ENCODE measurements around the gene ANK2. TPM values are rescaled to one million over a fixed set of nuclear protein-coding genes. Genes with fewer than 3 reads are reported as not detected.
"Not testable (repeated sequence)": the region's sequence is repeated elsewhere in the genome, so short reads cannot be mapped to it uniquely, and the experiment has no call there.

Gene ANK2
- total RNA-seq, 2 donors from 2014 or later: 9.9 to 11.5 TPM

DNA sequence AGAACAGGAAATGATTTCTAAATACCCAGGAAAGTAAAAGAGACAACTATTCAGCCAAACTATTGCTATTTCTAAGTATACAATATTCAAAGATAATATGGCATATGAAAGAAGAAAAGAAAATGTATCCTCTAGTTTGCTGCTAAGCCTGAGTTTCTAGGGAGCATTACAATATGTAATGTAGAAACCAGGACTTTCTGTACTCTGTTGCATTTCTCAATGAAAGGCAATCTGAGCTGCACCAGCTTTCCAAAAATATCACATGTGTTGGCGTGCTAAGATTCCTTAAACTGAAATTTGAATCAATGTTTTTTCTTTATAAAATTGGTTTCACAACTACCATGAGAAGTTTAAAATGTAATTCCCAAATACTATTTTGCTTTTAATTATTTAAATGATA lies 129.6 kb downstream of the ANK2 start:
- no peak overlapping the region for H3K27ac ChIP-seq
- DNase-seq (no peak), ATAC-seq (no peak)
- intact Hi-C loops (cut with DNase I): no loop called here
- H3K9me3 ChIP-seq: no peaks in the 10 kb centered on the region
- no peaks in the 10 kb centered on the region for H3K4me1 ChIP-seq
- TF ChIP-seq, protein P1, sequence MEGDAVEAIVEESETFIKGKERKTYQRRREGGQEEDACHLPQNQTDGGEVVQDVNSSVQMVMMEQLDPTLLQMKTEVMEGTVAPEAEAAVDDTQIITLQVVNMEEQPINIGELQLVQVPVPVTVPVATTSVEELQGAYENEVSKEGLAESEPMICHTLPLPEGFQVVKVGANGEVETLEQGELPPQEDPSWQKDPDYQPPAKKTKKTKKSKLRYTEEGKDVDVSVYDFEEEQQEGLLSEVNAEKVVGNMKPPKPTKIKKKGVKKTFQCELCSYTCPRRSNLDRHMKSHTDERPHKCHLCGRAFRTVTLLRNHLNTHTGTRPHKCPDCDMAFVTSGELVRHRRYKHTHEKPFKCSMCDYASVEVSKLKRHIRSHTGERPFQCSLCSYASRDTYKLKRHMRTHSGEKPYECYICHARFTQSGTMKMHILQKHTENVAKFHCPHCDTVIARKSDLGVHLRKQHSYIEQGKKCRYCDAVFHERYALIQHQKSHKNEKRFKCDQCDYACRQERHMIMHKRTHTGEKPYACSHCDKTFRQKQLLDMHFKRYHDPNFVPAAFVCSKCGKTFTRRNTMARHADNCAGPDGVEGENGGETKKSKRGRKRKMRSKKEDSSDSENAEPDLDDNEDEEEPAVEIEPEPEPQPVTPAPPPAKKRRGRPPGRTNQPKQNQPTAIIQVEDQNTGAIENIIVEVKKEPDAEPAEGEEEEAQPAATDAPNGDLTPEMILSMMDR (IDR thresholded peaks at IDR 0.05): no peak
- TF ChIP-seq POLR2A (IDR thresholded peaks at IDR 0.05): no peak
- no peaks in the 10 kb centered on the region for H3K36me3 ChIP-seq (replicated peaks in 1 of 2; ENCODE audit: insufficient read depth in 1 of 2, low read depth in 2 of 2)
- no peaks in the 10 kb centered on the region for H3K27me3 ChIP-seq
- H3K4me3 ChIP-seq: no peak overlapping the region
- WGBS, 2 donors: 69 to 78% methylated on average over 1 of the region's 1 CpG

DNA sequence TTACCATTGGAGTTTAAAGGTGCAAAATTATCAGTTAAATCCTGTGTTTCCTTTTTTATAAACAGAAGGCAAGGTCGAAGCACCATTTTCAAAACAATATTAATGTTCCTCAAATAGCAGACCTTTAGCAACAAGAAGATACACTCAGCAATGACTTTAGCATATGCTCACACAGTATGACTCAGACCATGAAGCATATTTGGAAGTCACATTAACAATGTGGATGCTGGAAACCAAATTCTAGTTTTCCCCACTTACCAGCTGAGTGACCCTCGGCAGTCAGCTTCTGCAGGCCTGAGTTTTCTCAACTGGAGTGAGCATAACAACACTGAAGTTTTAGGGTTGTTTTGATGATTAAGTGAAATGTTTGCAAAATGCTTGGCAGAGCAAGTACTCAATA lies 130.5 kb downstream of the ANK2 start:
- no peak overlapping the region for H3K27ac ChIP-seq
- TF ChIP-seq, protein P1 (IDR thresholded peaks at IDR 0.05): no peak
- no peak for TF ChIP-seq POLR2A (IDR thresholded peaks at IDR 0.05)
- ATAC-seq (no peak), DNase-seq (no peak)
- H3K9me3 ChIP-seq: no peaks in the 10 kb centered on the region
- no peaks in the 10 kb centered on the region for H3K36me3 ChIP-seq (replicated peaks in 1 of 2; ENCODE audit: insufficient read depth in 1 of 2, low read depth in 2 of 2)
- no peak overlapping the region for H3K4me3 ChIP-seq
- 53 to 62% methylated on average over 2 of the region's 2 CpGs for WGBS, 2 donors
- no peaks in the 10 kb centered on the region for H3K4me1 ChIP-seq
- intact Hi-C loops (cut with DNase I): no loop called here
- no peaks in the 10 kb centered on the region for H3K27me3 ChIP-seq

DNA sequence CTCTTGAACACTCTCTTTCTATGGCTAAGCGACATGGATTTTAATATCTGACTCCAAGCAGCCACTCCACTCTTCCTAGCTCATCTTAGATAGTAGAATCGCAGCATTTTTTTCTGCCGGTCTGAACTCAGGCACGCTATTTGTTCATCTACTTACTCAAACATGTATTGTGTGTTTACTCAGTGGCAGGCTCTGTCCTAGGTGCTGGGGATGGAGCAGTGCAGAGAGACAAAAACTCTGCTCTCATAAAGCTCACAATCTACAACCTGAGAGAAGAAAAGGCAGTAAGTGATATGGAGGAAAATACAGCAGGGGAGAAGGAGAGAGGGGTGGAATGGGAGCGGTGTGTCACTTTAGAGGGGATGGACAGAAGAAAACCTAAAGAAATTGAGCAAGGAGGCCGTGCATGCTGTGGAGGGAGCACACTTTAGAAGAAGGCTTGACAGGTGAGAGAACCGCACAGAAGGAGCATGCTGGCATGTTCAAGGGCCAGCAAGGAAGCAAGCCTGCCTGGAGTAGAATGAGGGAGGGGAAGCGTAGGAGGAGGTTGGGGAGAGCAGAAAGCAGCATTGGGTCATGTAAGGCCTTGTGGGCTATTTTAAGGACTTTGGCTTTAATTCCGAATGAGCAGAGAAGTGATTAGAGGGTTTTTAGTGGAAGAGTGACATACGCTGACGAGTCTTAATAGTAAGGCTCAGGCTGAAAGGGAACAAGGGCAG lies 132.0 kb downstream of the ANK2 start:
- WGBS, 2 donors: 49 to 51% methylated on average over 11 of the region's 11 CpGs
- intact Hi-C loops (cut with DNase I): no loop called here
- H3K9me3 ChIP-seq: no peaks in the 10 kb centered on the region
- no peaks in the 10 kb centered on the region for H3K4me1 ChIP-seq
- DNase-seq: no peak
- no peak overlapping the region for H3K4me3 ChIP-seq
- ATAC-seq: no peak
- no peaks in the 10 kb centered on the region for H3K27me3 ChIP-seq
- TF ChIP-seq, protein P1 (IDR thresholded peaks at IDR 0.05): no peak
- TF ChIP-seq POLR2A (IDR thresholded peaks at IDR 0.05): no peak
- H3K36me3 ChIP-seq (replicated peaks in 1 of 2; ENCODE audit: insufficient read depth in 1 of 2, low read depth in 2 of 2): no peaks in the 10 kb centered on the region
- H3K27ac ChIP-seq: no peak overlapping the region

DNA sequence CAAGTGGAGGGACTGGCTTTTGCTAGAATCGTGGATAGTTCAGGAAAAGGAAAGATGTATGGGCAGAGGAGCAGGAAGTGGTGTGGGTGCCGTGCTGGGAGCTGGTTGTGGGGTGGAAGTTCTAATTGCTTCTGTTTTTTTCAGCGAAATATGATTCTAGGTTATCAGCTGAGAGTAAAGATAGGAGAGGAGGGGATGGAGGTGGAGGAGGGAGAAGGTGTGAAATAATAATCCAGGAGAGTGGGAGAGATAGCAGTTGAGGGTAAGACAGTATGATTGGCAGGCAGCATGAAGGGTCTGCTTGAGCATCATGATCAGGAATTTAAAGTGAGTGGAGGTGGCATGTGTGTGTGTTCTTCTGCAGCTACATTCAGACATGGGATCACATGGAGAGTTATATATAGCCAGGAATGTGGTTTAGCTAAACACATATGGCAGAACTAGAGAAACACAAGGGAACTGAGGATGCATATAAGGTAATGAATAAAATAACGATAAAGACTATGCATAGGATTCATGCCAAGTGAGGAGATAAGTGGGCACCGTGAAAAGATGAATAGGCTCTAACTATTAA lies 133.7 kb downstream of the ANK2 start:
- DNase-seq (no peak), ATAC-seq (no peak)
- 37 to 52% methylated on average over 5 of the region's 5 CpGs for whole genome bisulfite sequencing, 2 donors
- H3K9me3 ChIP-seq: no peaks in the 10 kb centered on the region
- no peaks in the 10 kb centered on the region for H3K4me1 ChIP-seq
- no peak overlapping the region for H3K4me3 ChIP-seq
- no peak for TF ChIP-seq POLR2A (IDR thresholded peaks at IDR 0.05)
- TF ChIP-seq, protein P1 (IDR thresholded peaks at IDR 0.05): no peak
- no peaks in the 10 kb centered on the region for H3K36me3 ChIP-seq (replicated peaks in 1 of 2; ENCODE audit: insufficient read depth in 1 of 2, low read depth in 2 of 2)
- H3K27me3 ChIP-seq: no peaks in the 10 kb centered on the region
- intact Hi-C loops (cut with DNase I): no loop called here
- H3K27ac ChIP-seq: no peak overlapping the region

DNA sequence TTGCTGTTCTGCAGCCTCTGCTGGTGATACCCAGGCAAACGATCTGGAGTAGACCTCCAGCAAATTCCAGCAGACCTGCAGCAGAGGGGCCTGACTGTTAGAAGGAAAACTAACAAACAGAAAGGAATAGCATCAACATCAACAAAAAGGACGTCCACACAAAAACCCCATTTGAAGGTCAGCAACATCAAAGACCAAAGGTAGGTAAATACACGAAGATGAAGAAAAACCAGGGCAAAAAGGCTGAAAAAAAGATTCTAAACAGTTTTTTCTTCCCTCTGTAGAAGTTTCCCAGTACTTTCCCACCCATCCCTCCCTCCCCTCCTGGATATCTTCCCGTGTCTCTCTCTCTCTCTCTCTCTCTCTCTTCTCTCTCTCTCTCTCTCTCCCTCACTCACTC lies 136.8 kb downstream of the ANK2 start:
- H3K36me3 ChIP-seq (replicated peaks in 1 of 2; ENCODE audit: insufficient read depth in 1 of 2, low read depth in 2 of 2); ATAC-seq; H3K4me1 ChIP-seq; H3K27ac ChIP-seq; H3K9me3 ChIP-seq; H3K27me3 ChIP-seq; DNase-seq; intact Hi-C loops (cut with DNase I); H3K4me3 ChIP-seq: not testable (repeated sequence)
- 19 to 20% methylated on average over 4 of the region's 4 CpGs for WGBS, 2 donors
